Vagina (tissue), 2 donors: ENCODE data around the gene PRR19. TPM values are rescaled to one million over a fixed set of nuclear protein-coding genes. Genes with fewer than 3 reads are reported as not detected.

Source experiments
- DNase-seq, 2 donors: peaks; one replicate each; pipeline ENCODE4 v3.0.0-alpha.2; 2017; ENCODE audit errors: extremely low spot score in 2 of 2
- H3K27ac ChIP-seq: fragments of 200-600 bp; sonication (generic); one replicate; pipeline ENCODE4 v1.5.1; 2019
- H3K27me3 ChIP-seq: fragments of 200-600 bp; sonication (generic); one replicate; pipeline ENCODE4 v1.5.1; 2019
- H3K36me3 ChIP-seq, 2 donors: fragments of 200-600 bp; sonication (generic); one replicate each; pipeline ENCODE4 v1.5.1; 2017 to 2019
- H3K4me1 ChIP-seq: fragments of 200-600 bp; sonication (generic); one replicate; pipeline ENCODE4 v1.5.1; 2019
- H3K4me3 ChIP-seq, 2 donors: fragments of 200-600 bp; sonication (generic); 1 replicate in 1 of 2; 2 replicates in 1 of 2; pipeline ENCODE4 v1.5.1; 2016 to 2019
- H3K9me3 ChIP-seq: fragments of 200-600 bp; sonication (generic); one replicate; pipeline ENCODE4 v1.5.1; 2019
- POLR2A ChIP-seq, 2 donors: fragments of 450-650 bp; IDR thresholded peaks; one replicate each; pipeline ENCODE4 v1.6.1; 2017; ENCODE audit warnings: antibody characterized with exemption in 2 of 2, mild to moderate bottlenecking in 2 of 2, moderate library complexity in 2 of 2
- POLR2AphosphoS5 ChIP-seq, 2 donors: sonication (generic); formaldehyde crosslinking; IDR thresholded peaks; one replicate each; pipeline ENCODE4 v1.9.0; 2017; ENCODE audit warnings: antibody characterized with exemption in 2 of 2, mild to moderate bottlenecking in 2 of 2, low read depth in 1 of 2; ENCODE audit not compliant: insufficient read depth in 1 of 2
- intact Hi-C: fragments of 100-400 bp; cut with DNase I; formaldehyde crosslinking; loops from one replicate; pipeline ENCODE4 v1.15.1; 2023
- total RNA-seq: library from RNA; depleted of rRNA; stranded (reverse); fragments of >200 nt; gene quantifications from one replicate; pipeline ENCODE4 v1.2.3, GENCODE V29; 2016
- TF ChIP-seq, protein P1 (sequence below), 3 experiments: fragments of 450-650 bp in 2 of 3; fragments of 200-600 bp in 1 of 3; sonication (generic) in 1 of 3; IDR thresholded peaks; one replicate each; pipeline ENCODE4 v1.5.1; 2017 to 2019; ENCODE audit warnings: antibody characterized with exemption in 3 of 3, mild to moderate bottlenecking in 2 of 3, moderate library complexity in 2 of 3

Gene PRR19
- total RNA-seq, 1 donor from 2014 or later: not detected

GRCh38 chr19:42316223-42317211 is 14.6 kb downstream of the PRR19 start:
- H3K4me3 ChIP-seq: no peak overlapping the region
- intact Hi-C loops: no loop called here
- no peaks in the 10 kb centered on the region for H3K9me3 ChIP-seq
- no peak for TF ChIP-seq POLR2AphosphoS5 (IDR thresholded peaks at IDR 0.05; ENCODE audit: insufficient read depth in 1 of 2, low read depth in 1 of 2)
- TF ChIP-seq, protein P1, sequence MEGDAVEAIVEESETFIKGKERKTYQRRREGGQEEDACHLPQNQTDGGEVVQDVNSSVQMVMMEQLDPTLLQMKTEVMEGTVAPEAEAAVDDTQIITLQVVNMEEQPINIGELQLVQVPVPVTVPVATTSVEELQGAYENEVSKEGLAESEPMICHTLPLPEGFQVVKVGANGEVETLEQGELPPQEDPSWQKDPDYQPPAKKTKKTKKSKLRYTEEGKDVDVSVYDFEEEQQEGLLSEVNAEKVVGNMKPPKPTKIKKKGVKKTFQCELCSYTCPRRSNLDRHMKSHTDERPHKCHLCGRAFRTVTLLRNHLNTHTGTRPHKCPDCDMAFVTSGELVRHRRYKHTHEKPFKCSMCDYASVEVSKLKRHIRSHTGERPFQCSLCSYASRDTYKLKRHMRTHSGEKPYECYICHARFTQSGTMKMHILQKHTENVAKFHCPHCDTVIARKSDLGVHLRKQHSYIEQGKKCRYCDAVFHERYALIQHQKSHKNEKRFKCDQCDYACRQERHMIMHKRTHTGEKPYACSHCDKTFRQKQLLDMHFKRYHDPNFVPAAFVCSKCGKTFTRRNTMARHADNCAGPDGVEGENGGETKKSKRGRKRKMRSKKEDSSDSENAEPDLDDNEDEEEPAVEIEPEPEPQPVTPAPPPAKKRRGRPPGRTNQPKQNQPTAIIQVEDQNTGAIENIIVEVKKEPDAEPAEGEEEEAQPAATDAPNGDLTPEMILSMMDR (IDR thresholded peaks at IDR 0.05): no peak
- no peak for TF ChIP-seq POLR2A (IDR thresholded peaks at IDR 0.05)
- no peaks in the 10 kb centered on the region for H3K27me3 ChIP-seq
- no peak overlapping the region for H3K27ac ChIP-seq
- no peaks in the 10 kb centered on the region for H3K36me3 ChIP-seq
- peaks cover 12% of the 10 kb centered on the region for H3K4me1 ChIP-seq
- peak in 1 of 2 donors; percentile 82 for DNase-seq

DNA sequence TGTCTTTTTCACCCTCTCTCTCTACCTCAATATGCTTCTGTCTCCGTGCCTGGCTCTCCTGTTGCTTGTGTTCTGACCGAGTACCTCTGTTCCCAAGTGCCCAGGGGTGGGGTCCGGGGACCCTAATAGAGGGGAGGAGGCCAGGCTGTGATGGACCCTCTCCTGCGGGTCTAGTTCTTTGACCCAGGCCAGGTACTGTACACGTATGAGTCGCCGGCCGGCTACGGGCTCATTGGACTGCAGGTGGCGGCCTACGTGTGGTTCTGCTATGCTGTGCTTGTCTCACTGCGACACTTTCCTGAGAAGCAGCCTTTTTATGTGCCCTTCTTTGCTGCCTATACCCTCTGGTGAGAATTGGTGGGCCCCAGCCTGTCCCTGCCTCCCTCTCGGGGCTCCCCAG is 15.6 kb downstream of the PRR19 start:
- Histone ChIP-seq H3K4me1 (peaks cover 12% of the 10 kb centered on the region), H3K27me3 (no peaks in the 10 kb centered on the region), H3K36me3 (no peaks in the 10 kb centered on the region), H3K27ac (no peak overlapping the region), H3K9me3 (no peaks in the 10 kb centered on the region), H3K4me3 (no peak overlapping the region)
- TF ChIP-seq POLR2A (IDR thresholded peaks at IDR 0.05) (no peak), POLR2AphosphoS5 (IDR thresholded peaks at IDR 0.05; ENCODE audit: insufficient read depth in 1 of 2, low read depth in 1 of 2) (no peak)
- TF ChIP-seq, protein P1 (IDR thresholded peaks at IDR 0.05): no peak
- intact Hi-C loops: no loop called here
- DNase-seq: peak in 1 of 2 donors; percentile 90

GRCh38 chr19:42322305-42322704 is 20.4 kb downstream of the PRR19 start:
- peaks cover 14% of the 10 kb centered on the region for H3K27me3 ChIP-seq
- intact Hi-C loops: no loop called here
- no peaks in the 10 kb centered on the region for H3K9me3 ChIP-seq
- no peak overlapping the region for H3K4me3 ChIP-seq
- TF ChIP-seq POLR2A (IDR thresholded peaks at IDR 0.05): no peak
- no peak for TF ChIP-seq POLR2AphosphoS5 (IDR thresholded peaks at IDR 0.05; ENCODE audit: insufficient read depth in 1 of 2, low read depth in 1 of 2)
- TF ChIP-seq, protein P1 (IDR thresholded peaks at IDR 0.05): no peak
- peaks cover 33% of the 10 kb centered on the region for H3K4me1 ChIP-seq
- H3K27ac ChIP-seq: no peak overlapping the region
- no peak for DNase-seq
- no peaks in the 10 kb centered on the region for H3K36me3 ChIP-seq

- intact Hi-C loops: no loop called here
- no peaks in the 10 kb centered on the region for H3K9me3 ChIP-seq
- H3K36me3 ChIP-seq: no peaks in the 10 kb centered on the region
- H3K4me1 ChIP-seq: peaks cover 44% of the 10 kb centered on the region
- no peak overlapping the region for H3K4me3 ChIP-seq
- no peak for TF ChIP-seq POLR2AphosphoS5 (IDR thresholded peaks at IDR 0.05; ENCODE audit: insufficient read depth in 1 of 2, low read depth in 1 of 2)
- peaks cover 14% of the 10 kb centered on the region for H3K27me3 ChIP-seq
- no peak overlapping the region for H3K27ac ChIP-seq
- no peak for DNase-seq
These were observed 21.5 kb downstream of the PRR19 start for GRCh38 chr19:42323473-42323851.

- Histone ChIP-seq H3K4me3 (peak overlapping the region; percentile 60 to 78), H3K9me3 (no peaks in the 10 kb centered on the region), H3K4me1 (peaks cover 45% of the 10 kb centered on the region), H3K36me3 (no peaks in the 10 kb centered on the region), H3K27me3 (peaks cover 14% of the 10 kb centered on the region), H3K27ac (no peak overlapping the region)
- no peak for DNase-seq
- intact Hi-C loops: no loop called here
- TF ChIP-seq POLR2A (IDR thresholded peaks at IDR 0.05) (no peak), POLR2AphosphoS5 (IDR thresholded peaks at IDR 0.05; ENCODE audit: insufficient read depth in 1 of 2, low read depth in 1 of 2) (no peak)
- TF ChIP-seq, protein P1 (IDR thresholded peaks at IDR 0.05): no peak
These were observed 22.1 kb downstream of the PRR19 start for GRCh38 chr19:42323852-42324654.
